HG03342 (cell line): ENCODE data around the gene SPNS3.

Source experiments
- ATAC-seq: cut with Tn5 transposase; IDR thresholded peaks from one replicate; pipeline ENCODE4 v1.9.1; 2021; ENCODE audit warnings: mild to moderate bottlenecking, moderate library complexity; ENCODE audit not compliant: unreplicated experiment

Gene SPNS3

DNA sequence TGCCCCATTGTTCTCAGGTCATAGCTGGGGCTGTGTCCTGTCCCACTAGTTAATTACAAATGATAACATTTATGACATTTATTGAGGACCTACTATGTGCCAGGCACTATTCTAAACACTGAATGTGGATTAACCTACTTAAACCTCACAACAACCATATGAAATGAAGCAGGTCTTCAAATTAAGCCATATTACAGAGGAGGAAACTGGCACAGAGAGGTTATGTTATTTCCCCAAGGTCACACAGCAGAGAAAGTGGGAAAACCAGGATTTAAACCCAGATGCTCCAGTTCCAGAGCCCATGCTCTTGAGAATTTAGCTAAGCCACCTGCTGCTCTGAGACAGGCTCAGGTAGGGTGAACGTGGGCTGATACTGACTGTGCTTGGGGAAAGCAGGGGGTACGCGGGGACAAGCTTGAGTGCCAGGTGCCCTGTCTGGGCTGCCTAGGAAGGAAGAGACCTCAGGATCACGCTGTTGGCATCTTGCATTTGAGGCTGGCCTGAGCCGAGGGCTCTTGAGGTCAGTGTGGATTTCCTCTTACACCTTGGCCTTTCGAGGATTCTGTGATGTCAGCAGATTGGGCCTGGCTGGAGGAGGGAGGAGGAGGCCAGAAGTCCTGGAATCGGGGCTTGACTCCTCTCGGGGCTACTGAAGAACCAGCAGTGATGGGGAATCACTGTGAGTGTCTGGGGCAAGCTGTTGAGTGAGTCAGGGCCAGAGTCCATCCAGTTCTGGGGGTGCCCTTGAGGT lies 73.8 kb downstream of the SPNS3 start:
- no peak for ATAC-seq

- ATAC-seq: no peak
Measured at GRCh38 chr17:4508207-4508606, 74.5 kb downstream of the SPNS3 start.

- ATAC-seq: no peak
Measured at GRCh38 chr17:4509401-4509800, 75.7 kb downstream of the SPNS3 start.

DNA sequence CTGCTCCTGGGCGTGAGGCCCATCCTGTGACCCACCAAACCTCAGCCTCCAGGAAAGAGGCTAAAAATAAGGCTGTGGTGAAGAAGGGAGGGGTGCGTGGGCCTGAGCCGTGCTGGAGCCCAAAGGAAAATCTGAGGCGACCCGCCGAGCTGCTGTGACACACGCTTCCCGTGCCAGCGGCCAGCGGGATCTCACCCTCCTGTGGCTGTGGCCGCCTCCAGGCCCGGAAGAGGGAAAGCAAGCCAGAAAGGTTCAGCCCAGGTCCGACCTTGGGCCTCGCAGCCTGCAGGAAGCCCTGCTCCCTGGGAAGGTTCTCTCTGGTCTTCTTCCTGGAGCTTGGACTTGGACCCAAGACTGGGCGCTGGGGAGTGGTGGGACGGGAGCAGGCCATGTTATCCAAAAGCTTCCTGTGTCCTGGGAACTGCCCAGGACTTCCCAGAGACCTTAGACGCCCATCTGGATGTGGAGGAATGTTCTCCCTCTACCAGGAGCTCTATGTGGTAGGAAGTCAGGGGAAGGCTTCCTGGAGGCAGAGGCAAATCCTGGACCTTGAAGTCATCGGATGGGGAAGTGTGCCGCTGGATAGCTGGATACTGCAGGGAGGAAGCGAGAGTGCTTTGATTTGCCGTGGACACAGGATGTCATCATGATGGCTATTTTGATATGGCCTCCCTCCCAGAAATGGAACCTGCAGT lies 76.3 kb downstream of the SPNS3 start:
- no peak for ATAC-seq

GRCh38 chr17:4510618-4510941 lies 76.8 kb downstream of the SPNS3 start:
- no peak for ATAC-seq

DNA sequence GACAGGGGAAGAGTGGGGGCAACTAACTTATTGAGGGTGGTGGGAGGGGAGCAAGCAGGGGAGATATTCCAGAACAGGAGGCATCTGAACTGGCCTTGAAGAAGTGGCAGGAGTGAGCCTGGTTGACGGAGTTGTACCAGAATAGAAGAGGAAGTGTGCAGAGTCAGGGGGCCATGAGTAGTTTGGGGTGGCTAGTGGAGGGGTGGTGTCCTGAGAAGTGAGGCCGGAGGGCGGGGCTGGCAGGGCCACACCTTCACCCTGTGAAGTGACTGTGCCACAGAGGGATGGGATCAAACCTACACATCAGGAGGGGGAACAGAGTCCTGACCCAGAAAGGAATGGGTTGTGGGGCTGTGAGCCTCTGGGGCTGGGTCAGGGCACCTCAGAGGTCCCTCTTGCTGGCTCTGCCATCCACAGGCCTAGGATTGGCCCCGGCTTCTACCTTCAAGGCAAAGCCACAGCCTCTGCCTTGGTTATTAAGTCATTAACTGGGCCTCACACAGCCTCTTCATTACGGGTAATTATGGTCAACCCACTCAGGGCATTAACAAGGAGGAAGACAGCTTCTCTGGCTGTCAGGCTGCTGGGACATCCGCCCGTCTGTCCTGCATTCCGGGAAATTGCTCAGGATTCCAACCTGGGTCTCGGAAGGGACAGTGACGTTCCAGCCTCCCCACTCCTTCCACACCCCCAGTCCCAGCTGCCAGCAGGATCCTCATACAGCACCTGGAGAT lies 77.6 kb downstream of the SPNS3 start:
- no peak for ATAC-seq

- ATAC-seq: no peak
Measured at GRCh38 chr17:4512156-4513112, 78.7 kb downstream of the SPNS3 start.

DNA sequence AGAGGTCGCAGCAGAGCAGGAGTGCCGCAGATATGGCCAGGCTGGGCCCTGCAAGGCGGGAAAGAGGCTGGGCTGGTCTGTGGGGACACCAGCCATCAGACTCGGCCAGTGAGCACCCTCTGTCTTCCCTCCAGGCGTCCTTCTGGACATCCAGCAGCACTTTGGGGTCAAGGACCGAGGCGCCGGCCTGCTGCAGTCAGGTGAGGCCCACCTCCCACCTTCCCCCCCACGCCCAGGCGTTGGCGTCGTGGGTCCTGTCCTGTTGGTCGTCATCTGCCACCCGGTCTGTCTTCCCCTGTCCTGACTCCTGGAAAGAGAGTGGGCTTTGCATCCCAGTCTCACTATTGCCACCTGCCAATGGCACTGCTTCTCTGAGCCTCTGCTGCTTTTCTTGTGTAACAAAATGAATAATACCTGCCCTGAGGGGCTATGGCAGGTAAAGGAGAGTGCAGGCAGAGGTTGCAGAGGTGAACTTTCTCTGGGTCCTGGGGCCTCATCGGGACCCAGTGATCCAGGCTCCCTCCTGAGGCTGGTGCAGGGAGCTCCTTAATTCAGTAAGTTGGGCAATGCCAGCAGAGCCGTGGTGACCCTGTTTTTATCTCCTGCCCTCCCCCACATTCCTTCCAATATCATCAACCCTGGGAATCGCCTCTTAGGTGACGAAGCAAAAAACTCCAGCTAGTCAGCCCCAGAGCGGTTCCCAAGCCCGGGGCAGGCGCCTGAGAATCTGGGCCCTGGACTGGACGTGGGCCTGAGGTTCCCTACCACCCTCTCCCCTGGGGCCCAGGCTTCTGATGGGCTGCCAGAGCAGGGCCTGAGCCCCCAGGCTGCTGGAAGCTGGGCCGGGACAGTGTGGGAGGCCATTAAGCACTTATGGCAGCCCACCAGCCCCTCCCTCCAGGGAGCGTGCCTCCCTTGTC lies 79.6 kb downstream of the SPNS3 start:
- no peak for ATAC-seq

- ATAC-seq: no peak
Measured at GRCh38 chr17:4514206-4514605, 80.5 kb downstream of the SPNS3 start.

DNA sequence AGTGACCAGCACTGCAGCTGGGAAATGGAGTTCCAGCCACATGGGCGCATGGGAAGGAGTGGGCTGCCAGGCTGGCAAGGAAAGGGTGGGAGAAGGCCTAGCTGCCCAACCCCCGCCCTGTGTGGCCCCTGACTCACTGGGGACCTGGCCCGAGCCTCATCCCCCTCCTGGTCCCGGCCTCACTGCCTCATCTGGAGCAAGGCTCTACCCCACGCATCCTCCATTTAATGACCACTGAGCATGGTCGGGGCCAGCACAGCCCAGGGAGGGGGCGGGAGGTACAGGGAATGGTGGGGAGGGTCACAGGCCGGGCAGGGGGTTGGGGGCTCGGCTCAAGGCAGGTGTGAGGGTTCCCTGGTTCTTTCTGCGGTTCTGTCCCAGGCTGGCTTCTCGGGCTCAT lies 81.0 kb downstream of the SPNS3 start:
- ATAC-seq: no peak

DNA sequence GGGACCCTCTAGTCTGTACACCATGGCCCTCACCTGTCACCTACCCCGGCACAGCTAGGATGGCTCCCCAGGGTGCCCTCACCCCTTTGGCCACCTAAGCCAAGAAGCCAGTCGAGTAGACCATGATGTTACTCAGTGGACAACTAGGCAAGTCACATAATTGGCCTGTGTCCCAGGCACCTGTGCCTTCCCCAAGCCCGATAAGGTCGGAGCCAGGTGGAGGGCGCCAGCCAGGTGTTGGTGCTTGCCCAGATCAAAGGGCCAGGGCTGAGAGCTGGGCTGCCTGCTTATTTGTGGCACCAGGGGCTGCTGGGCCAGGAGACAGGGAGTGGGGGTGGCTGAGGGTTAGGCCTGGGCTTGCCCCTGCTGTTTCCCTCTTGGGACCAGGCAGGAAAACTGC lies 81.8 kb downstream of the SPNS3 start:
- ATAC-seq: no peak

DNA sequence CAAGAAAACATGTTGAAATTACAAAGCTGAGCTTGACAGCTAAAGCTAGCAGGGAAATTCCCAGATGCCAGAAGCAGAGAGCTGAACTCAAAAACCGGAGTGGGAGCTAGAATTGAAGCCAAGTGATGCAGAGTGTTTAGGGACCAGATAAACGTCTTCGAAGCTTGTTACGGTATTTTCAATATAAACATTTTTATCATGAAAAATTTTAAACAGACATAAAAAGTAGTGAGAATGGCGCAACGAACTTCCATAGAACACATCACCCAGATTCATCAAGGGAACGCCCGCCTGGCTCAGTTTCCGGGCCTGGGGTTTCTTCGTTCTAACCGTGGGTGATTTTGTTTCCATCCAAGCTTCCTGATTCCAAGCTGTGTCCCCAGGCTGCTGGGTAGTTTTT lies 83.0 kb downstream of the SPNS3 start:
- ATAC-seq: no peak

DNA sequence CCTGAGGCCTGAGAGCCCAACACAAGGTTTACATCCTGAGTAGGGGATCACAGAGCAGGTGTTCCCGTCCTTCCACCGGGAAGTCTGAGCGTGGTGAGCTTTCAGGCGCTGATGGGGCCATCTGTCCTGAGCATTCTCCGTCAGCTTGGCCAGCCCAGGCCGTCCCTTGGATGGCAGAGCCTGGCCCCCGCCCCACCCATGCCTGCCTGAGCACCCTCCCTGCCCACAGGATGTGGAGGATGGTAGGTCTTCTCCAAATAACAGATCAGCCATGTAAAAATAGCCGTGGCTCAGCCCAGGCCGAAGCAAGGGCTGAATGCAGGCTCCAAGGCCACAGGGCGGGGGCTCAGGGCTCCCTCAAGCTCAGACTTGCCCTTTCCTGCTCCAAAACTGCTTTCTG lies 85.2 kb downstream of the SPNS3 start:
- ATAC-seq: no peak

- no peak for ATAC-seq
Measured at GRCh38 chr17:4519361-4519788, 85.6 kb downstream of the SPNS3 start.

DNA sequence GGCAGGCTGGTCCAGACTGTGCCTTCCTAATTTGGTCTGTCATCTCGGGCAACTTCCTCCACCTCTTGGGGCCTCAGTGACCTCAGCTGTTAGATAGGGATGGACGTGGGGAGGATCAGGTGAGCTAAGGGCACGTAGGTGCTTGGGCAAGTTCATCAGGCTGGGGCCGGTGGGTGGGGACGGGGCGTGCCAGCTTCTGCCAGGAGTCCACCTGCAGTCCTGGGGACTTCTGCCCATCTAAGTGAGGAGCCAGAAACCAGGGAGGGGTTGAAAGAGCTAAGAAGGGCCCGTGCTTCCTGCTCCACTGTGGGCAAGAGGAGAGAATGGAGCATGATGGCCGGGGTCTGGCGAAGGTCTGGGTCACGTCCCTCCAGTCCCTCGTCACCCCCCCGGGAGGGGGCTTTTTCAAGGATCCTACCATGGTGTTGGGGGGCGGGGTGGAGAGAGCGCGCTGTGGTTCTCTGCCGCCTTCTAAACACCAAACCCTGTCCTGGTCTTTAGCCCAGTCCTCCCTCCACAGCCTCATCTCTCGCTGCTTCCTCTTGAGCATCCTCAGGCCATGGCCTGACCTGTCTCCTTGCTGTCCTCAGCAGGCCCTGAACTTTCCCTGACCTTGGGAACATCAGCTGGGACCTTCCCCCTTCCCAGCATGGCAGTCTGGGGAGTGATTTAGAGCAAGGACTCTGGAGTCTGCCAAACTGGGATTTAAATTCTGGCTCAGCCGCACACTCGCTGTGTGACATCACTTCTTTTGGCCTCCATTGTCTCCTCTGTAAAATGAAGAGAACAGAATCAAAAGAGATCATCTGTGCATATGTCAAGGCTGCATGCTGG lies 86.5 kb downstream of the SPNS3 start:
- ATAC-seq: no peak

DNA sequence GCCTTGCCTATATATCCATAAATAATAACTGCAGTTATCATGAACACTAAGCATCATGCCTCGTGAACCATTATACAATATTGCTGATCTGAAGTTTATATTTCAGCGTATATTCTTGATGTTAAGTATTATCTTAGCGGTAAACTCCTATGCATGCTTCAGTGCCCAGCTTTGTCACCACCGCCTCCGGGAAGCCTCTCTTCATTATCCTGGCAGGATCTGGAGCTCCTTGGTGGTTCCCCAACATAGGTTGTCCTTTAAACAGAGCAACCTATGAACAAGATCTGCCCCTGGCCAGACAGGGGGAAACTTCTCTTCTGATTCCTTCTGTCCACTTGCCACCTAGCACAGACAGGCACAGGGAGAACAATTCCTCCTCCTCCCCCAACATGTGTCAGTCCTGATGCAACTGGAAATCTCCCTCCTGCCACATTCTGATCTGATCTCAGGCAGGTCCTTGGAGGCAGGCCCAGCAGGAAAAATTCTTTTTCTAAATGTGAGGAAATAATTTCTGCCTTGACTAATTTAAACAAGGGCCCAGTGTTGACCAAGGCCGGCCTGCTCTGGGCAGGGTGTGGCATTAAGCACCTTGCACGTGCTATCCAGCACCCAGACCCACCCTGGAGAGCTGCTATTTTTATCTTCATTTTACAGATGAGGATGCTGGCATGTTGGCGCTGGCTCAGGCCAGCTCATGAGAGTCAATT lies 87.3 kb downstream of the SPNS3 start:
- no peak for ATAC-seq

DNA sequence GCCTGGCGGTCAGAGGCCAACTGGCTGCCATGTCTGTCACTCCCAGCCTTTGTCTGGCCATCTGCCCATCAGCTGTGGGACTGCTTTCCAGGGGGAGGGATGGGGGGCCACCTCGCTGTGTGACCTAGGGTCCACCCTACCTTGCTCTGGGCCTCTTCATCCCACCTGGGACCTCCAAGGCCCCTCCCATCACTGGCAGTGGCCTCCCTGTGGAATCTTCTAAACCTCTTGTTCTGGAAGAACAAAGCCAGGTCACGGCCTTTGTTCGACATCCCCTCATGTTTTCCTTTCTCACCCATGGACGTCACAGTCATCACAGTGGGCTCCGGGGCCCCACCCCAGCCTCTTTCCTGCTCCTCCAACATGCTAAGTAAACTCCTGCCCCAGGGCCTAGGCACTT lies 88.9 kb downstream of the SPNS3 start:
- no peak for ATAC-seq

DNA sequence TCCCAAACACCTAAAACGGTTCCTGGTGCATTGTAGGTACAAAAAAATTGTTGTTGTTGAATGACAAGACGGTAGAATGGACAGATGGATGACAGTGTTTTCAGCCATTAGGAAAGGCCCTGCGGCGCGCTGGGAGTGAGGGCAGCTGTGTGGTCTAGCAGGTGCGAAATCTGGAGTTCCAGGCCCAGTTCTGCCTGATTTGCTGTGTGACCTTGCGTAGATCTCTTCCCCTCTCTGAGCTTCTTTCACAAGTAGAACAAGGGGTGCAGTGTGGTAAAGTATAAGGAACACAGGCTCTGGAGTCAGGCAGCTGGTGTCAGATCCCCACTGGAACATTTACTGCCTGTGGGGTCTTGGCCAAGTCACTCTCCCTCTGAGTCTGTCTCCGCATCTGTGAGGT lies 90.2 kb downstream of the SPNS3 start:
- no peak for ATAC-seq
